Activated naive CD8-positive, alpha-beta T cell treated with anti-CD3 and anti-CD28 coated beads for 36 hours (primary cell): ENCODE data around the gene RPS2. TPM values are rescaled to one million over a fixed set of nuclear protein-coding genes. Genes with fewer than 3 reads are reported as not detected.
"Not testable (repeated sequence)": the region's sequence is repeated elsewhere in the genome, so short reads cannot be mapped to it uniquely, and the experiment has no call there.

Source experiments
- DNase-seq: peaks from one replicate; pipeline ENCODE4 v3.0.0; 2021
- H3K27ac Mint-ChIP-seq: one replicate; pipeline ENCODE4 v1.8.0; 2022; ENCODE audit warnings: mild to moderate bottlenecking, moderate library complexity, mixed read lengths
- H3K27me3 Mint-ChIP-seq: one replicate; pipeline ENCODE4 v1.8.0; 2022; ENCODE audit warnings: mild to moderate bottlenecking, mixed read lengths
- H3K36me3 Mint-ChIP-seq: one replicate; pipeline ENCODE4 v1.8.0; 2021; ENCODE audit warnings: mild to moderate bottlenecking, mixed read lengths
- H3K4me1 Mint-ChIP-seq: one replicate; pipeline ENCODE4 v1.8.0; 2021; ENCODE audit warnings: mixed read lengths
- H3K4me3 Mint-ChIP-seq: one replicate; pipeline ENCODE4 v1.8.0; 2022; ENCODE audit warnings: mild to moderate bottlenecking, moderate library complexity, mixed read lengths
- H3K9me3 Mint-ChIP-seq: one replicate; pipeline ENCODE4 v1.8.0; 2022; ENCODE audit warnings: mixed read lengths
- total RNA-seq, 2 experiments: library from RNA; stranded (reverse); gene quantifications; one replicate each; pipeline ENCODE4 v1.2.3, GENCODE V29; 2021

RPS2 gene
- total RNA-seq = 1,000 to 10,000 TPM; 5,183 to 5,266 TPM

DNA sequence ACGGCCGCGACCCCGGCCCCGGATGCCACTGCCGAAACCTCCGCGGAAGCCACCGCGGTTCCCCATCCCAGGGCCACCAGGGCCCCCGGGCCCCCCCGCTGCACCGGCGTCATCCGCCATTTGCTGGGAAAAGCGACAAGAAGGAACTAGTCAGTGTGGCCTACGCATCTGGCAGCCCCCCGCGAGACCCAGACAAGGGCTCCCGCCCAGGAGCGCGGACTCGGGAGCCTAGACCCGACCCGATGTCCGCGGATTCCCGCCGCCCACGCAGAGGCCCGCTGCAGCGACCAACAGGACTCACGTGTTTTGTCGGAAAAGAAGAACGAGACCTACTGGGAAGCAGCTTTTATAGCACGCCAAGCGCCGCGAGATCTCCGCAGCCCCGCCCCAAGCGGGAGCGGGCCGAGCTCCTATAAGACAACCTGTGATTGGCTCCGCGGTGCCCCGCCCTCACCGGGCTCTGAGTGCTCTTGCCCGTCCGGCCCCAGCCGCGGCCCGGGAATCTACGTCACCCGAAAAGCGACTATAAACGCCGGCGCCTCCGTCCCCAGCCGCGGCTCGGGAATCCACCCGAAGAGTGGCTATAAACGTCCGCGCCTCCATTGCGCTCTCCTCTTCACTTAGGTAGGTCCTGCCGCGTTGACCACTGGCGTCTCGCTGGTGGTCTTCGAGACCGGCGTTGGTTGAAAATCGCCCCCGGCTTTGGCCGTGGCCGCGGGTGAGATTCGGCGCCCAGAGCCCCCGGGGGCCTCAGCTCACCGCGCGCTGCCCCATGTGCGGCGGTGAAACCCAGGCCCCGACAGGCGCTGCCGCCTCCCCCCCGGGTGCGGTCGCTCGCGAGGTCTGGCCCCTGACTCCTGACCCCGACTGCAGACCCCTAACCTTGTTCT, at the start of gene RPS2:
Gene RPS2, minus strand, starts transcription at position 321 of the 890 bp plus-strand sequence. Its CDS starts 201 bp downstream, at position 120.
- DNase-seq = peak; percentile 100
- peak within 1 kb of the TSS; percentile 89 for H3K27ac Mint-ChIP-seq
- no peaks in the 10 kb centered on the region for H3K9me3 Mint-ChIP-seq
- peaks cover 24% of the 10 kb centered on the region for H3K27me3 Mint-ChIP-seq
- H3K4me1 Mint-ChIP-seq = peaks cover 39% of the 10 kb centered on the region
- H3K36me3 Mint-ChIP-seq = peaks cover 56% of the 10 kb centered on the region
- peak within 1 kb of the TSS; percentile 96 for H3K4me3 Mint-ChIP-seq

DNA sequence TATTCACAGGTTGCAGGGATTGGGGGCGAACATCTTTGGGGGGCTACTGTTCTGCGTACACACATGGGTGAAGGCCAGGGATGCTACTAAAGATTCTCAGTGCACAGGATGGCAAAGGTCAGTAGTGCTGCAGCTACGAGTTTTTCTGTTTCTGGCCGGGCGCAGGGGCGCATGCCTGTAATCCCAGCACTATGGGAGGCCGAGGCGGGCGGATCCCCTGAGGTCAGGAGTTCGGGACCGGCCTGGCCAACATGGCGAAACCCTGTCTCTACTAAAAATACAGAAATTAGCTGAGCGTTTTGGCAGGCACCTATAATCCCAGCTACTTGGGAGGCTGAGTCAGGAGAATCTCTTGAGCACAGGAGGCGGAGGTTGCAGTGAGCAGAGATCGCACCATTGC, 48.9 kb upstream of the RPS2 start:
- no peak for DNase-seq
- Mint-ChIP-seq H3K36me3 (peaks cover 8% of the 10 kb centered on the region), H3K9me3 (no peaks in the 10 kb centered on the region), H3K27me3 (peaks cover 4% of the 10 kb centered on the region), H3K4me1 (peaks cover 7% of the 10 kb centered on the region), H3K4me3 (no peak overlapping the region), H3K27ac (no peak overlapping the region)

DNA sequence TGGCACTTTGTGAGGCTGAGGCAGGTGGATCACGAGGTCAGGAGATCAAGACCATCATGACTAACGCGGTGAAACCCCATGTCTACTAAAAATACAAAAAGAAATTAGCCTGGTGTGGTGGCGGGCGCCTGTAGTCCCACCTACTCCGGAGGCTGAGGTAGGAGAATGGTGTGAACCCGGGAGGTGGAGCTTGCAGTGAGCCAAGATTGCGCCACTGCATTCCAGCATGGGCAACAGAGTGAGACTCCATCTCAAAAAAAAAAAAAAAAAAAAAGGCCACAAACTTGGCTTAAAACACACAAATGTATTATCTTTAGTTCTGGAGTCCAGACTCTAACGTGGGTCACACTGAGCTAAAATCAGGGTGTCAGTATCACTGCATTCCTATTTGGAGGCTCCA, 47.1 kb upstream of the RPS2 start:
- not testable (repeated sequence) for H3K9me3 Mint-ChIP-seq, H3K27me3 Mint-ChIP-seq, H3K4me3 Mint-ChIP-seq, DNase-seq, H3K27ac Mint-ChIP-seq
- H3K36me3 Mint-ChIP-seq = peaks cover 24% of the 10 kb centered on the region
- H3K4me1 Mint-ChIP-seq = peaks cover 17% of the 10 kb centered on the region

DNA sequence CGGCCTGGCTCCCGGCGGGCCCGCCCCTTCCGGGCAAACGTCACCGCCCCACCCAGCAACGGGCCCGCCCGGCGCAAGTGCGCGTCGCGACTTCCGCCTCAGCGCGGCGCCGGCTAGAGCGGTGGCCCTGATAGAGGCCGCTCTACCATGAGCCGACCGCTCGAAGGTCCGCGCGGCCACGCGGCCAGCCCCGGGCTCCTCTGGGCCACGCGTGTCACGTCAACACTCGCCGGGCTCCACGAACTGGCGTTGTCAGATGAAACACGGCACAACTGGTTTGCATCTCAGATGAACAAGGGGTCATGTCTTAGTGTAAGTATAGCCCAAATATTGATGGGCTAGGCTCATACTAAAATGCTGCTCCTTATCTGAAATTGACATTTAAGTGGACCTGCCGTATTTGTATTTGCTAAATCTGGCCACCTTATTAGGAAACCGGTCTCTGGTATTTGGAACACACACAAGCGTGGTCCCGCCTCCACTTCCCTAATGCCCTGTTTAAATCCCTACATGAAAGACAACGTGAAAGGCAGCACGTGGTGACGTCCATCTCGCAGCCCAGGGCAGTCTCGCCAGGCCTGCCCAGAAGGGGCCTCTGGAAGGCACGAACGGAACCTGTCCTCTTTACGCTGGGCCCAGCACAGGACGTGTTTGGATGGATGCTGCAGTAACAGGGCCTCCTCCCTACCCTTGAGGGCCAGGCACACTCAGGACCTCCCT, 45.3 kb upstream of the RPS2 start, which contains the start of gene ZNF598:
Gene ZNF598, minus strand, starts transcription at position 31 of the 720 bp plus-strand sequence.
- no peaks in the 10 kb centered on the region for H3K27me3 Mint-ChIP-seq
- H3K4me3 Mint-ChIP-seq = peak within 1 kb of the TSS; percentile 94

DNA sequence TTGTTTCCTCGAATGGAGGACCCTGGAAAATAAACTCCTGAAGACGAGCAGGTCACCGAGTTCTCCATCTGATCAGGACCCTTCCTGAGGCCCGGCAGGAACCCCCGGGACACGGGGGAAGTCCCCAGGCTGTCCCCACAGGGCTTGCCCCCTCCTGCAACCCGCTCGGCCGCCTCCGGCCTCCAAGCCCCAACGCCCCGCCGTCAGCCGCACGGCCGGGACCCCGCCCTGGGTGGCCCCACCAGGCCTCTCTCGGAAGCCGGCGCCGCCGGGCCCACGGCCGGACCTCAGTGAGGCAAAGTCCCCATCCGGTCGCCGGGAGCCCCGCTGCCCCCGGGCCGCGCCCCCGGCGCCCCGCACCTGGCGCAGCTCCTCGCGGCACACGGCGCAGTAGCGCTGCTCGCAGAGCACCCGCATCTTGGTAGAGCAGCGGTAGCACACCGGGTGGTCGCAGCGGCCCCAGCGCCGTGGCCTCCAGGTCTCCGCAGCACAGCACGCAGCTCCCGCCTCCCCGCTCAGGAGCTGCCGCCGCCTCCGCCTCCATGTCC, 44.6 kb upstream of the RPS2 start:
- H3K4me3 Mint-ChIP-seq = peak overlapping the region; percentile 88
- peaks cover 26% of the 10 kb centered on the region for H3K4me1 Mint-ChIP-seq
- no peaks in the 10 kb centered on the region for H3K9me3 Mint-ChIP-seq
- H3K27ac Mint-ChIP-seq = peak overlapping the region; percentile 86
- H3K36me3 Mint-ChIP-seq = peaks cover 34% of the 10 kb centered on the region
- H3K27me3 Mint-ChIP-seq = no peaks in the 10 kb centered on the region
- peak; percentile 44 for DNase-seq

More for the DNA sequence above, 45.3 kb upstream of the RPS2 start, which contains the start of gene ZNF598:
- H3K36me3 Mint-ChIP-seq = peaks cover 34% of the 10 kb centered on the region
- peak within 1 kb of the TSS; percentile 93 for H3K27ac Mint-ChIP-seq
- peak; percentile 88 for DNase-seq
- H3K9me3 Mint-ChIP-seq = no peaks in the 10 kb centered on the region
- H3K4me1 Mint-ChIP-seq = peaks cover 24% of the 10 kb centered on the region

DNA sequence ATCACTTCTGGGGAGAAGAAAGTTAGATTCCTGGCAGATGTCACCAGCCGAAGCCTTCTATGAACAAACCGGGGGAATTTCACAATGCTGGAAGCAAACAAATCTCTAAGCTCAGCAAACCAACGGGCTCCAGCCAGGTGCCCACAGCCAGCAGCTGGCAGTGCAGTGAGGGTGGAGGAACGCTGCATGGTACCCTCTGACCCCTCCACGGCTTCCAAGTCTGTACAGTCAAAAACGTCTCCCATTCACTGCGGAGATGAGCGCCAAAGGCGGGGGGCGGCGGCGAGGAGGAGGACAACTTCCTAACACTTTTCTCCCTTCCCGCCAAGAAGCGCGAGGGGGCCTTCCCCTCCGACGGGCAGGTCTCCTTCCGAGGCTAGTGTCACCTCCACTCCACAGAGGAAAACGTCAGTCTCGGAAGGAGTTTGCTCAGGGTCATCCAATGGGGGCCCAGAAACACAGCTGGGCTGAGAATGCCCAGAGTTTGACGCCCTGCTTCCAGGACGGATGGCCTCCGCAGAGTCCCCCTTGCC, 44.1 kb upstream of the RPS2 start:
- Mint-ChIP-seq H3K27ac (peak overlapping the region; percentile 86), H3K36me3 (peaks cover 34% of the 10 kb centered on the region), H3K9me3 (no peaks in the 10 kb centered on the region), H3K27me3 (no peaks in the 10 kb centered on the region), H3K4me3 (peak overlapping the region; percentile 88), H3K4me1 (peaks cover 26% of the 10 kb centered on the region)
- peak; percentile 67 for DNase-seq

DNA sequence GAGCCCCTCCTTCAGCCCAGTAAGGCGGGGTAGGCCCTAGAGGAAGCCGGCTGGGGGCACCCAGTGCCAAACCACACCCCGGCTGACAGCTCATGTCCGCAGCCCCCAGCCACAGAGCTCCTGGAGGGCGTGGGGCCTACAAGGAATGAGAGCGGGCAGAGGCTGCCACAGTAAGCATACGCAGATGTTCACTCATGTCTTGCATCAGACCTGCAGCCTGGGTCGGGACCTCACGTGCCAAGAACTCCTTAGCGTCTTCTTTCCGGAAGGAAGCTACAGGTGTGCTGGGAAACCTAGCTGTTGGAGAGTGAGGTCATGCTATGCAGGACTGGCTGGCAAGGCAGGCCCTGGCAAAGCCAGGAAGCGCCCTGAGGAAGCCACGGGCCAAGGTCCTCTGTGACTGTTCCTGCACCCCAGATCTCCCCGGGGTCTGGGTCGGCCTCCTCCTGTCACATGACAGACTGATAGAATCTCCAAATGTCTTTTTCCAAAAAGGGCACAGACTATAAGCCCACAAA, 43.4 kb upstream of the RPS2 start:
- peaks cover 26% of the 10 kb centered on the region for H3K4me1 Mint-ChIP-seq
- peak overlapping the region; percentile 86 for H3K27ac Mint-ChIP-seq

DNA sequence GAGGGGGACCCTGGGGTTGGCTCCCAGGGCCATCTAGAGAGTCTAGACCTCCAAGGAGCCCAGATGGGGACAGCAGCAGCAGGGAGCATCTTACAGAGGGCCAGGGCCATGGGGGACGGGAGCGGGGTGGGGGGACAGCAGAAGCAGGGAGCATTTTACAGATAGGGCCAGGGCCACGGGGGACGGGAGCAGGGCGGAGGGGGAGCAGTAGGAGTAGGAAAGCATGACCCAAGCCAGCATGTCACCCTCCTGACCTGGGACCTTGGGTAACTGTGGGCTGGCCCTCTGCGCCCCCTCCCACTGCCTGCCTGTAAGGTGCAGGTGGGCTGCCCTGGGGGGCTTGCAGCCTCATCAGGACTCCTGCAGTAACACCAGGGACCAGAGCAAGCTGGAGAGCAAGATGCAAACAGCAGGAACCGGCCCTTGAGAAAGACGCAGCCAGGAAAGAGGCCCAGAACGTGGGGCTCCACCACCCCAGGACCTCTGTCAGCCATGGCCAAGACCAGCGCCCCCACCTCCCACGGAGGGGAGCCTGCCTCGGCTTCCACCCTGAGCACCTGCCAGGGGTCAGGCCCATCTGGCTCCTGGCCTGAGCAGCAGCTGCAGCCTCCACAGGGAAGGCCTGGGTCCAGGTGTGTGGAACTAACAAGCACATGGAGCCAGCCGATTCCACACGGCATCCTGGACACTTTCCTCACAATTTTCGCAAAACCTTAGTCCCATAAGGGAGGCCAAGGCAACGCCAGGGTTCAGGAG, 42.6 kb upstream of the RPS2 start:
- Mint-ChIP-seq H3K27ac (peak overlapping the region; percentile 86), H3K27me3 (no peaks in the 10 kb centered on the region), H3K4me1 (peaks cover 26% of the 10 kb centered on the region), H3K36me3 (peaks cover 38% of the 10 kb centered on the region), H3K9me3 (no peaks in the 10 kb centered on the region), H3K4me3 (peak overlapping the region; percentile 88)
- no peak for DNase-seq

More for the DNA sequence above, 43.4 kb upstream of the RPS2 start:
- Mint-ChIP-seq H3K9me3 (no peaks in the 10 kb centered on the region), H3K36me3 (peaks cover 34% of the 10 kb centered on the region), H3K27me3 (no peaks in the 10 kb centered on the region), H3K4me3 (peak overlapping the region; percentile 88)
- DNase-seq = no peak

DNA sequence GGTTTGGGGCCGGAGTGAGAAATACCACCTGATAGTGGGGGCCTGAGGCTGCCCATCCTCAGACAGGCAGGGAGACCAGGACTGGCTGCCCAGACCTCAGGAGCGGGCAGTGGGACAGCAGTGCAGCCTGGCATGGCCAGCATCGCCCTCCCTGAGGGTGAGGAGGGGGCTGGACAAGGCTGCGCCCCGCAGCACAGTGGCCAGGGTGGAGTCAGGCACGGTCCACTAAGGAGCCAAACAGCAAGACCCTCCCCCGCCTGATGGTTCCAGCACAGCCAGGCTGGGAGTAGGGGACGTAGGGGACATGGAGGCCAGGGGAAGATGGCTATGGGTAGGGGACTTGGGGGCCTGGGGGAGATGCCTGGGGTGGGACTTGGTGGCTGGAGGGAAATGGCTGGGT, 41.7 kb upstream of the RPS2 start:
- Mint-ChIP-seq H3K27me3 (no peaks in the 10 kb centered on the region), H3K4me1 (peaks cover 26% of the 10 kb centered on the region), H3K4me3 (peak overlapping the region; percentile 62), H3K9me3 (no peaks in the 10 kb centered on the region), H3K27ac (peak overlapping the region; percentile 86), H3K36me3 (peaks cover 39% of the 10 kb centered on the region)
- no peak for DNase-seq

DNA sequence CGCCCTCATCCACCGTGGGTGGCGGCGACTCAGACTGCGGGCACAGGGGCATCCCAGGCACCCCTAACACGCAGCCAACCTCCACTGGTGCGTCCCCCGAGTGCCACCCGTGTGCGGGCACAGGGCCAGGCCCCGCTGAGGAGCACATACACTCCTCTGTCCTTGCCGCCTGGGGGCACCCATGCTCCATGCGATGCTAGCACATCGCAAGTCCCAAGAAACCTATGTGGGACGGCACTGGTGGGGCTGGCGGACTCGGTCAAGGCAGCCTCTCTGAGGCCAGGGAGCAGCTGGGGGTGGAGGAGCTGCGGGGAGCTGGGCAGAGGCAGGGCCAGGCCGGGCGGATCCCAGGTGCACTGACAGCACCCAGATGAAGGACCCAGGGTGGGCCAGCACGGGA, 41.0 kb upstream of the RPS2 start:
- Mint-ChIP-seq H3K36me3 (peaks cover 43% of the 10 kb centered on the region), H3K4me3 (no peak overlapping the region)

DNA sequence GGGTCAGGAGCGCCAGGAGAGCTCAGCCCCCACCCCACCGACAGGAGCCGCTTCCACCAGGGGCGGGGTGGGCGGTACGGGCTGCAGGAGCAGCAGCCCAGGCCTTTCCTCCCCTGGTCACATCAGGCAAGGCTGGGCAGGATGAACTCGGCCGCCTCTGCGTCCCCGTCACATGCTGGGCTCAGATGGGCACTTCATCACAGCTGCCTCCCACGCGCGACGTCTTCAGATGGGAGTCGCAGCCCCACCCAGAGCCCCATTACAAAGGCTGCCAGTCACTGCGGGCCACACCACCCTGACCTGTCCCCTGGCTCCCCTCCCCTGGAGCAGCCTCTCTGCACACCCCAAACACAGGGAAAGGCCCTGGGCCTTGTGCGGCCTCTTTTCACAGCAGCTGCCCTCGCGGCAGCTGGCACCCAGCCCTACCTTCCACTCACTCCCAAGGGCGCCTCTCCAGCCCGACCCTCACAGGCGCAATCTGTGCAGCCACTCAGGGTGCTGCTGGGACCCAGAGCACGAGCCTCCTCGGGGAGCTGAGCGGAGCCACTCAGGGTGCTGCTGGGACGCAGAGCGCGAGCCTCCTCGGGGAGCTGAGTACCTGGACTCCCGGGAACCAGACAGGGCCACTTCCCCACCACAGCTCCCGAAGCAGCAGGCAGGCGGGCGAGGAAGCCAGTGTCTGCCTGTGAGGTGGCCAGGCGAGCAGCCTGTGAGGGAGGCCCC, 40.3 kb upstream of the RPS2 start:
- peaks cover 38% of the 10 kb centered on the region for H3K36me3 Mint-ChIP-seq
- no peak overlapping the region for H3K4me3 Mint-ChIP-seq
- no peaks in the 10 kb centered on the region for H3K27me3 Mint-ChIP-seq
- peaks cover 23% of the 10 kb centered on the region for H3K4me1 Mint-ChIP-seq
- H3K27ac Mint-ChIP-seq = peak overlapping the region; percentile 45
- no peaks in the 10 kb centered on the region for H3K9me3 Mint-ChIP-seq
- no peak for DNase-seq

More for the DNA sequence above, 41.0 kb upstream of the RPS2 start:
- Mint-ChIP-seq H3K9me3 (no peaks in the 10 kb centered on the region), H3K27ac (no peak overlapping the region), H3K4me1 (peaks cover 26% of the 10 kb centered on the region), H3K27me3 (no peaks in the 10 kb centered on the region)
- DNase-seq = no peak

DNA sequence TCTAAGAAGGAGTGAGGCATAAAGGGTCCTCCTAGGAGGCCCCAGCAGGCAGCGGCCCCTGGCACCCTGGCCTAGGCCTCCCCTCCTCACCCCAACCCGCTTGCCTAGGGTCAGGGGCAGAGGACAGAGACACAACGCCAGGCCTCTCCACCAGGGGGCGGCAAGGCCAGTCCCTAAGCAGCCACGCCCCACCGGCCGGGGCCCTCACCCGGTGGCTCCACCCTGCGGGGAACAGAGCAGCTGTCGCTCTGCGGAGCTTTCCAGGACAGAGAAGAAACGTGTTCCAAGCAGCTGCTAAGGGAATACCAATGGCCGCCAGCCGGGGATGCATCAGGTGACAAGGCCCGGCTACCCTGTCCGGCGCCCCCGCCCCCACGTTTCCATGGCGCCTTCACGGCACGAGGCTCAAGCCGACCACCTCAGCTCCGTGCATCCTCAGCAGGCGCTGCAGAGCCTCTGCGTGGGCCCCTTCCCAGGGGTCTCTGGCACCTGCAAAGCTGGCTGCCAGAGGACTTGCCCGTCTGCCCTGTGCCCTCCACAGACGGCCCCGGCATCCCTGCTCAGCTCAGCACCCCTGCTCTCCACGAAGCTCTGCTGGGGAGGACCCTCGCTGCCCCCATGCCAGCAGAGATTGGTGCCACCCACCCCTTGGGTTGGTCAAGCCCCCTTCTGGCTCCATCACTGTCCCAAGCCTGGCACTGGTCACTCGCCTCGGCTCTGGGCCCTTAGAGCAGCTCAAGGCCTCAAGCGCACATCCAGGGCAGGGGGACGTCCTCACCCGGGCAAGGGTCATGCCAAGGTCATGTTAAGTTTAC, 39.4 kb upstream of the RPS2 start:
- no peak overlapping the region for H3K4me3 Mint-ChIP-seq
- peak; percentile 92 for DNase-seq
- H3K36me3 Mint-ChIP-seq = peaks cover 38% of the 10 kb centered on the region
- H3K27ac Mint-ChIP-seq = no peak overlapping the region
- H3K9me3 Mint-ChIP-seq = no peaks in the 10 kb centered on the region
- H3K4me1 Mint-ChIP-seq = peaks cover 23% of the 10 kb centered on the region
- H3K27me3 Mint-ChIP-seq = no peaks in the 10 kb centered on the region

DNA sequence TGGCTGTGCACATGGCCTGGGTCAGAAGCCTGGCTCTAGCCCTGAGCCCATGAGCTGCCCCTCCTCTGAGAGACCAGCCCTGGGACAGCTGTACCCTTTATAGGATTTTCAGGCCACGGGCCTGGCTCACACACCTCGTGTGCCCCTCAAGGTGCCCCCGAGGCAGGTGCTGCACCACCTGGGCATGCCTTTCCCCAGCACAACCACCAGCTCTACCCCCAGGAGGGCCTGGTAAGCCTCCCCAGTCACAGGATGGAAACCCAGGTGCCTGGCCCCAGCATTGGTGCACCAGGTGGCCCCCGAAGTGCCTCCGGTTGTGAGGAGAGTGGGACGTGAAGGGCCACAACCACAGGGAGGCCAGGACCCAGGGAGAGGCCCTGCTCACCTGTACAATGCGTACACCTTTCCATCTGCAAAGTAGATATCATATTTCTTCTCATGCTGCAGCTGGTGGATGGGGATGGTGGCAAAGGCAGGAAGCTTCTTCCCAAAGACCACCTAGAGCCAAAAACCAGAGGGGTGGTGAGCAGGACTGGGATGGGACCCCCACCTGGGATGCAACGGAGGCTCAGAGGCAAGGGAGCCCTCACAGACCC, 38.7 kb upstream of the RPS2 start:
- DNase-seq = no peak
- Mint-ChIP-seq H3K36me3 (peaks cover 33% of the 10 kb centered on the region), H3K4me3 (no peak overlapping the region), H3K27ac (no peak overlapping the region), H3K4me1 (peaks cover 17% of the 10 kb centered on the region), H3K9me3 (no peaks in the 10 kb centered on the region), H3K27me3 (no peaks in the 10 kb centered on the region)
